AG10803 (cell line): ENCODE measurements around the gene ITGA3.

ENCODE experiments used
- DNase-seq: peaks from one replicate; pipeline ENCODE4 v3.0.0; 2010; ENCODE audit warnings: low read depth
- H3K4me3 ChIP-seq: 2 replicates; pipeline ENCODE4 v1.5.1; 2011; ENCODE audit warnings: mild to moderate bottlenecking, low read length, control low read depth
- CTCF ChIP-seq: conservative IDR thresholded peaks from 2 replicates; pipeline ENCODE4 v1.5.1; 2011; ENCODE audit warnings: mild to moderate bottlenecking, low read length, control low read depth, inconsistent platforms

ITGA3 gene

GRCh38 chr17:50128441-50129352 lies 72.8 kb downstream of the ITGA3 start:
- peak overlapping the region; percentile 59 for H3K4me3 ChIP-seq
- DNase-seq = no peak
- TF ChIP-seq CTCF = no peak

- TF ChIP-seq CTCF = no peak
- DNase-seq = no peak
- H3K4me3 ChIP-seq = peak overlapping the region; percentile 59
Measured at GRCh38 chr17:50129353-50129727, 73.4 kb downstream of the ITGA3 start.

- TF ChIP-seq CTCF = no peak
- peak; percentile 63 for DNase-seq
- peak within 1 kb of the TSS; percentile 59 for H3K4me3 ChIP-seq
Measured at GRCh38 chr17:50129728-50130558, 74.0 kb downstream of the ITGA3 start, which contains the start of gene SAMD14. TSS of gene SAMD14 (minus strand) at chr17:50130160. CDS start at chr17:50124959, 5,201 bp downstream.

- peak overlapping the region; percentile 52 for H3K4me3 ChIP-seq
- TF ChIP-seq CTCF = no peak
- DNase-seq = no peak
Measured at GRCh38 chr17:50130559-50131305, 74.8 kb downstream of the ITGA3 start.

GRCh38 chr17:50132104-50132794 lies 76.3 kb downstream of the ITGA3 start:
- no peak for TF ChIP-seq CTCF
- DNase-seq = no peak

GRCh38 chr17:50133028-50133768 lies 77.3 kb downstream of the ITGA3 start:
- no peak for TF ChIP-seq CTCF
- no peak overlapping the region for H3K4me3 ChIP-seq
- peak; percentile 66 for DNase-seq

More at GRCh38 chr17:50132104-50132794, 76.3 kb downstream of the ITGA3 start:
- H3K4me3 ChIP-seq = no peak overlapping the region
